GM18507 (cell line): ENCODE results near the gene REEP1.

ENCODE experiments used
- DNase-seq: peaks from one replicate; pipeline ENCODE4 v3.0.0; 2011; ENCODE audit warnings: low read depth; ENCODE audit not compliant: insufficient read length; ENCODE audit errors: extremely low spot score
- FAIRE-seq: peaks from 2 replicates; lab custom pipeline; 2011; peaks lifted over from hg19 to GRCh38; lab: Jason Lieb, UNC

Gene REEP1

GRCh38 chr2:86290596-86291327 is 46.7 kb downstream of the REEP1 start:
- FAIRE-seq: no peak
- DNase-seq: no peak

GRCh38 chr2:86286516-86286915 is 50.9 kb downstream of the REEP1 start:
- no peak for FAIRE-seq
- DNase-seq: no peak

- DNase-seq (no peak), FAIRE-seq (no peak)
These were observed 51.4 kb downstream of the REEP1 start for GRCh38 chr2:86285981-86286380.

GRCh38 chr2:86285571-86285970 is 51.9 kb downstream of the REEP1 start:
- DNase-seq (no peak), FAIRE-seq (no peak)

GRCh38 chr2:86284987-86285386 is 52.4 kb downstream of the REEP1 start:
- FAIRE-seq (no peak), DNase-seq (no peak)

GRCh38 chr2:86284401-86284841 is 53.0 kb downstream of the REEP1 start:
- DNase-seq (no peak), FAIRE-seq (no peak)

GRCh38 chr2:86283411-86284030 is 53.9 kb downstream of the REEP1 start:
- FAIRE-seq: no peak
- DNase-seq: no peak

GRCh38 chr2:86281066-86281700 is 56.2 kb downstream of the REEP1 start:
- DNase-seq (no peak), FAIRE-seq (no peak)

GRCh38 chr2:86280191-86280667 is 57.2 kb downstream of the REEP1 start:
- no peak for FAIRE-seq
- DNase-seq: no peak

GRCh38 chr2:86275962-86276361 is 61.5 kb downstream of the REEP1 start:
- FAIRE-seq: no peak
- DNase-seq: no peak

- FAIRE-seq (peak; percentile 35), DNase-seq (no peak)
These were observed 62.0 kb downstream of the REEP1 start for GRCh38 chr2:86275384-86275799.

GRCh38 chr2:86274918-86275275 is 62.5 kb downstream of the REEP1 start:
- DNase-seq (no peak), FAIRE-seq (no peak)

- DNase-seq: peak; percentile 17
These were observed 63.0 kb downstream of the REEP1 start for GRCh38 chr2:86274265-86274917.

GRCh38 chr2:86272111-86272510 is 65.3 kb downstream of the REEP1 start:
- FAIRE-seq: no peak
- DNase-seq: no peak

More at GRCh38 chr2:86274265-86274917, 63.0 kb downstream of the REEP1 start:
- peak; percentile 59 for FAIRE-seq

- DNase-seq: no peak
- FAIRE-seq: no peak
These were observed 66.2 kb downstream of the REEP1 start for GRCh38 chr2:86271248-86271647.

- FAIRE-seq: no peak
- DNase-seq: no peak
These were observed 73.5 kb downstream of the REEP1 start for GRCh38 chr2:86263956-86264355.

GRCh38 chr2:86260978-86261377 is 76.4 kb downstream of the REEP1 start:
- DNase-seq (no peak), FAIRE-seq (no peak)

GRCh38 chr2:86258106-86258505 is 79.3 kb downstream of the REEP1 start:
- FAIRE-seq (no peak), DNase-seq (no peak)

GRCh38 chr2:86256982-86257381 is 80.4 kb downstream of the REEP1 start:
- DNase-seq (no peak), FAIRE-seq (no peak)

GRCh38 chr2:86256300-86256699 is 81.1 kb downstream of the REEP1 start:
- FAIRE-seq: no peak

More at GRCh38 chr2:86256300-86256699, 81.1 kb downstream of the REEP1 start:
- no peak for DNase-seq
